Gastrocnemius medialis (tissue), 4 donors: Measurements from ENCODE around the gene NSD2. TPM values are rescaled to one million over a fixed set of nuclear protein-coding genes. Genes with fewer than 3 reads are reported as not detected.
"Not testable (repeated sequence)": the region's sequence is repeated elsewhere in the genome, so short reads cannot be mapped to it uniquely, and the experiment has no call there.

Experiments used
- ATAC-seq, 2 donors: fragments of 150-250 bp; one replicate each; pipeline ENCODE4 v1.9.1; 2016
- DNase-seq, 2 donors: peaks; one replicate each; pipeline ENCODE4 v3.0.0-alpha.2; 2019
- H3K27ac ChIP-seq, 4 donors: fragments of 200-600 bp; sonication (generic); 1 replicate in 1 of 4; 2 replicates in 3 of 4; pipeline ENCODE4 v1.5.1; 2016 to 2018; ENCODE audit warnings: mild to moderate bottlenecking in 2 of 4, moderate library complexity in 1 of 4
- H3K27me3 ChIP-seq, 3 donors: fragments of 200-600 bp; sonication (generic) in 2 of 3; 1 replicate in 1 of 3; 2 replicates in 2 of 3; pipeline versions ENCODE4 v1.5.1 to v1.6.0; 2016 to 2019; ENCODE audit warnings: mild to moderate bottlenecking in 1 of 3, moderate library complexity in 1 of 3
- H3K36me3 ChIP-seq, 2 donors: fragments of 200-600 bp; sonication (generic) in 1 of 2; one replicate each; pipeline ENCODE4 v1.5.1; 2017 to 2018
- H3K4me1 ChIP-seq, 2 donors: fragments of 200-600 bp; sonication (generic) in 1 of 2; one replicate each; pipeline ENCODE4 v1.5.1; 2016 to 2017; ENCODE audit warnings: mild to moderate bottlenecking in 2 of 2
- H3K4me3 ChIP-seq, 4 donors: fragments of 200-600 bp; sonication (generic) in 3 of 4; 1 replicate in 1 of 4; 2 replicates in 3 of 4; pipeline ENCODE4 v1.5.1; 2016 to 2019; ENCODE audit warnings: mild to moderate bottlenecking in 2 of 4
- H3K9me3 ChIP-seq, 3 donors: fragments of 200-600 bp; sonication (generic) in 2 of 3; 1 replicate in 1 of 3; 2 replicates in 2 of 3; pipeline ENCODE4 v1.5.1; 2016 to 2019
- POLR2A ChIP-seq, 2 donors: fragments of 450-650 bp; IDR thresholded peaks; one replicate each; pipeline ENCODE4 v1.6.1; 2017; ENCODE audit warnings: antibody characterized with exemption in 2 of 2, mild to moderate bottlenecking in 2 of 2, moderate library complexity in 2 of 2
- in situ Hi-C, 4 donors: fragments of 200-750 bp; cut with MboI; loops; one replicate each; pipeline versions ENCODE4 v1.15.0 to v1.8.0; 2017; ENCODE audit warnings: low sequenced_read_pairs in 4 of 4
- intact Hi-C: fragments of 100-400 bp; cut with DNase I; formaldehyde crosslinking; loops from one replicate; pipeline ENCODE4 v1.15.1; 2023; ENCODE audit warnings: low total_unique reads
- total RNA-seq, 4 donors: library from RNA; depleted of rRNA; stranded (reverse); fragments of >200 nt; gene quantifications; one replicate each; pipeline versions ENCODE4 v1.1.0 to v1.2.3, GENCODE V29; 2016
- TF ChIP-seq, protein P1 (sequence below), 5 experiments: fragments of 450-650 bp in 3 of 5; fragments of 200-600 bp in 2 of 5; sonication (generic) in 2 of 5; IDR thresholded peaks in 4 of 5; conservative IDR thresholded peaks in 1 of 5; 1 replicate in 4 of 5; 2 replicates in 1 of 5; pipeline ENCODE4 v1.5.1; 2016 to 2019; ENCODE audit warnings: antibody characterized with exemption in 5 of 5, mild to moderate bottlenecking in 3 of 5, moderate library complexity in 3 of 5

The NSD2 gene
- total RNA-seq, 4 donors from 2014 or later = 14.8 to 21.3 (median 16.8) TPM

DNA sequence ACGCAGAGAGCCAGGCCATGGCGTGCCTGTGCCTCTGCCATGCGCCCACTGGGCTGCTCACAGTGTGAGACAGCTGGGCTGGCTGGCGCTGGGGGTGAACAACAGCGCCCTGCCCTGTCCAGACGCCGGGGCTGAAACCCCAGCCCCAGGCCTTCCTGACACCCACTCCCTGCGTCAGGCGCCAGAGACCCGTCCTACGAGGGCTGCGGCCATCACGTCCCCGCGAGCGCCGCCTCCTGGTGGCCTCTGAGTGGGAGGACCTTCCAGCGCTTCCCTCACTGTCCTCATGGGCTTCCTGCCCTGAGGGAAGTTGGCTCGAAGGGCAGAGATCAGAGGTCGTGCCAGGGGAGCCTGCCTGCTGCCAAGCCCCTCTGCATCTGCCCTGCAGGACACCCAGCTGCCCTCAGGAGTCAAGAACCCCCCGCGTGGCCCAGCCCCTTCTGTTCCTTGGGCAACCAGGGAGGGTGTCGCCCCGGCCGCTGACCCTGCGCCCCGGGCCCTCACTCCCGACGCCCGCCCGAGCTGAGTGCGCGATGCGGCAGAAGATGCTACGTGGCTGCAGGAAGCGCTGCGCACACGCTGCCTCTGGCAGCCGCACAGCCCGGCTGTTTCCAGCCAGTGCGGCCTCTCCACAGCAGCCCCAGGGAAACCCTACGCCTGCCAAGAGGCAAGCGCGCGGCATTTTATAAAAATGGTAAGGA, 121.4 kb downstream of the NSD2 start:
- H3K27ac ChIP-seq = peak overlapping the region in 2 of 4 donors; percentile 38 to 52
- H3K9me3 ChIP-seq = no peaks in the 10 kb centered on the region
- intact Hi-C loops = no loop called here
- peaks cover 0 to 25% of the 10 kb centered on the region in 2 donors for H3K36me3 ChIP-seq
- peak in 1 of 2 donors; percentile 58 for ATAC-seq
- no peak for TF ChIP-seq POLR2A (IDR thresholded peaks at IDR 0.05)
- TF ChIP-seq, protein P1, sequence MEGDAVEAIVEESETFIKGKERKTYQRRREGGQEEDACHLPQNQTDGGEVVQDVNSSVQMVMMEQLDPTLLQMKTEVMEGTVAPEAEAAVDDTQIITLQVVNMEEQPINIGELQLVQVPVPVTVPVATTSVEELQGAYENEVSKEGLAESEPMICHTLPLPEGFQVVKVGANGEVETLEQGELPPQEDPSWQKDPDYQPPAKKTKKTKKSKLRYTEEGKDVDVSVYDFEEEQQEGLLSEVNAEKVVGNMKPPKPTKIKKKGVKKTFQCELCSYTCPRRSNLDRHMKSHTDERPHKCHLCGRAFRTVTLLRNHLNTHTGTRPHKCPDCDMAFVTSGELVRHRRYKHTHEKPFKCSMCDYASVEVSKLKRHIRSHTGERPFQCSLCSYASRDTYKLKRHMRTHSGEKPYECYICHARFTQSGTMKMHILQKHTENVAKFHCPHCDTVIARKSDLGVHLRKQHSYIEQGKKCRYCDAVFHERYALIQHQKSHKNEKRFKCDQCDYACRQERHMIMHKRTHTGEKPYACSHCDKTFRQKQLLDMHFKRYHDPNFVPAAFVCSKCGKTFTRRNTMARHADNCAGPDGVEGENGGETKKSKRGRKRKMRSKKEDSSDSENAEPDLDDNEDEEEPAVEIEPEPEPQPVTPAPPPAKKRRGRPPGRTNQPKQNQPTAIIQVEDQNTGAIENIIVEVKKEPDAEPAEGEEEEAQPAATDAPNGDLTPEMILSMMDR (IDR thresholded peaks at IDR 0.05 in 4 of 5, conservative IDR thresholded peaks at IDR 0.05 in 1 of 5) = no peak
- no peaks in the 10 kb centered on the region for H3K27me3 ChIP-seq
- in situ Hi-C loops = no loop called here
- H3K4me3 ChIP-seq = peak overlapping the region in 1 of 4 donors; percentile 16
- peak in 1 of 2 donors; percentile 42 for DNase-seq
- H3K4me1 ChIP-seq = peaks cover 6 to 9% of the 10 kb centered on the region in 2 donors

DNA sequence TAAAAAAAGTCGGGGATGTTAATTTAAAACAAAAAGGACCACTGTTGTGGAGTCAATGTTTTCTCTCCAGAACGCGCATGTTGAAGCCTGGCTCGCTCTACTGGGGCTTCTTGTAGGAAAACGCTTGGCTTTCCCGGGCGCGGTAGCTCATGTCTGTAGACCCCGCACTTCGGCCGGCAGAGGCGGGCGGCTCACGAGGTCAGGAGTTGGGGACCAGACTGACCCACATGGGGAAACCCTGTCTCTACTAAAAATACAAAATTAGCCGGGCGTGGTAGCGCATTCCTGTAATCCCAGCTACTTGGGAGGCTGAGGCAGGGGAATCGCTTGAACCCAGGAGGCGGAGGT, 122.0 kb downstream of the NSD2 start:
- peaks cover 6 to 9% of the 10 kb centered on the region in 2 donors for H3K4me1 ChIP-seq
- H3K9me3 ChIP-seq = no peaks in the 10 kb centered on the region
- no peak overlapping the region for H3K4me3 ChIP-seq
- in situ Hi-C loops = no loop called here
- intact Hi-C loops = no loop called here
- peaks cover 0 to 20% of the 10 kb centered on the region in 2 donors for H3K36me3 ChIP-seq
- TF ChIP-seq POLR2A (IDR thresholded peaks at IDR 0.05) = no peak
- TF ChIP-seq, protein P1 (IDR thresholded peaks at IDR 0.05 in 4 of 5, conservative IDR thresholded peaks at IDR 0.05 in 1 of 5) = no peak
- no peak overlapping the region for H3K27ac ChIP-seq
- H3K27me3 ChIP-seq = no peaks in the 10 kb centered on the region
- no peak for DNase-seq
- no peak for ATAC-seq

DNA sequence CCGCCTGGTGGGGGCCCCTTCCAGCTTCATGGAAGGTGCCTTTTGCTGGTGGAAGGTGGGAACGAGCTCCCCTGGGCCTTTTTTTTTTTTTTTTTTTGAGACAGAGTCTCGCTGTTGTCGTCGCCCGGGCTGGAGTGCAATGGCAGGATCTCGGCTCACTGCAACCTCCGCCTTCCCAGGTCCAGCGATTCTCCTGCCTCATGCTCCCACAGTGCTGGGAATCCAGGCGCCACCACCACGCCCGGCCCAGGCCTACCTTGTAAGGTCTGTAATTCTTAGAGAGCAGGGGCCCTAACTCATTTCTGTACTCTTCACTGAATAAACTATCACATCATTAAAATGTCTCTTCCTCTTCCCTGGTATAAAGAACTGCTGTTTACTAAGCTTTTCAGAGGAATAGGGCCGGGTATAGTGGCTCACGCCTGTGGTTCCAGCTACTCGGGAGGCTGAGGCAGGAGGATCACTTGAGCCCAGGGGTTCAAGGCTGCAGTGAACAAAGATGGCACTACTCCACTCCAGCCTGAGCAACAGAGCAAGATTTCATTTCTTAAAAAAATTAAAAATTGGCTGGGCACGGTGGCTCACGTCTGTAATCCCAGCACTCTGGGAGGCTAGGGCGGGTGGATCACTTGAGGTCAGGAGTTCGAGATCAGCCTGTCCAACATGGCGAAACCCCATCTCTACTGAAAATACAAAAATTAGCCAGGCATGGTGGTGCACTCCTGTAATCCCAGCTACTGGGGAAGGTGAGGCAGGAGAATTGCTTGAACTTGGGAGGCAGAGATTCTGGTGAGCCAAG, 122.7 kb downstream of the NSD2 start:
- H3K36me3 ChIP-seq = peaks cover 0 to 12% of the 10 kb centered on the region in 2 donors
- DNase-seq, H3K4me3 ChIP-seq, H3K27me3 ChIP-seq, H3K9me3 ChIP-seq, intact Hi-C loops, ATAC-seq, in situ Hi-C loops, H3K27ac ChIP-seq: not testable (repeated sequence)
- peaks cover 9 to 10% of the 10 kb centered on the region in 2 donors for H3K4me1 ChIP-seq

DNA sequence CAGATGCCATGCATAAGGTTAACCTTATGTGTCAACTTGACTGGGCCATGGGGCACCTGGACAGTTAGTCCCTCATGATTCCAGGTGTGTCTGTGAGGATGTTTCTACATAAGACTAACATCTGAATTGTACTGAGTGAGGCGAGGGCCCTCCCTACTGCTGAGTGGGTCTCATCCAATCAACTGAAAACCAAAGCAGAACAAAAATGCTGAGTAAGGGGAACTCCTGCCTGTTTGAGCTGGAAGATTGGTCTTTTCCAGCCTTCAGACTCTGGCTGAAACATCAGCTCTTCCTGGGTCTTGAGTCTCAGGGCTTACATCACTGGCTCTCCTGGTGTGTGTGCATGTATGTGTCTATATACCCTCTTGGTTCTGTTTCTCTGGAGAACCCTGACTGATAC, 123.7 kb downstream of the NSD2 start:
- no peaks in the 10 kb centered on the region for H3K9me3 ChIP-seq
- no peak for TF ChIP-seq POLR2A (IDR thresholded peaks at IDR 0.05)
- TF ChIP-seq, protein P1 (IDR thresholded peaks at IDR 0.05 in 4 of 5, conservative IDR thresholded peaks at IDR 0.05 in 1 of 5) = no peak
- H3K27ac ChIP-seq = no peak overlapping the region
- DNase-seq (no peak), ATAC-seq (no peak)
- H3K27me3 ChIP-seq = no peaks in the 10 kb centered on the region
- H3K36me3 ChIP-seq = peaks cover 0 to 2% of the 10 kb centered on the region in 2 donors
- H3K4me1 ChIP-seq = peaks cover 9 to 13% of the 10 kb centered on the region in 2 donors
- intact Hi-C loops = no loop called here
- no peak overlapping the region for H3K4me3 ChIP-seq
- in situ Hi-C loops = no loop called here

DNA sequence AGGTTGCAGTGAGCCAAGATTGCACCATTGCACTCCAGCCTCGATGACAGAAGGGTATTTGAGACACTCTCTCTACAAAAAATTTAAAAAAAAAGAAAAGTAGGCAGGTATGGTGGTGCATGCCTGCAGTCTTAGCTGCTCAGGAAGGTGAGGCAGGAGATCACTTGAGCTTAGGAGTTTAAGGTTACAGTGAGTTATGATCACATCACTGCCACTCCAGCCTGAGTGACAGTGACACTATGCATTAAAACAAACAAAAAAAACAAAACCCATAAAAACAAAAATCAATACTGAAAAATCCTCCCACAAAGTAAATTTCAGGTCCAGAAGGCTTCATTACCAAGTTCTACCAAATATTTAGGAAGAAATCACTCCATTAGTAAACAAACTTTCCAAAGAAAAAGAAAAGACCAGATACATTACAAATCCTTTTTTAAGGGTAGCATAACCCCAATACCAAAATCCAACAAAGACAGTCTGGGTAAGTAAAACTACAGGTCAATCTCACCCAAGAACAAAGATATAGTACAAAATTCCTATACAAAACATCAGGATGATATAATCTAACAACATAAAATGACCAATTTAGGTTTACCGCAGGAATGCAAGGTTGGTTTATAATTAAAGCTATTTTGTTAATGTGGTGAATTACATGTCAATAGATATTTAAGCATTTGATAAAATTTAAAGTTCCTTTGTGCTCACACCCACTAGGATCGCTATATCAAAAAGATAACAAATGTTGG, 125.8 kb downstream of the NSD2 start:
- ATAC-seq (no peak), DNase-seq (no peak)
- intact Hi-C loops = no loop called here
- peaks cover 9 to 13% of the 10 kb centered on the region in 2 donors for H3K4me1 ChIP-seq
- no peak overlapping the region for H3K27ac ChIP-seq
- TF ChIP-seq, protein P1 (IDR thresholded peaks at IDR 0.05 in 4 of 5, conservative IDR thresholded peaks at IDR 0.05 in 1 of 5) = no peak
- TF ChIP-seq POLR2A (IDR thresholded peaks at IDR 0.05) = no peak
- H3K36me3 ChIP-seq = peaks cover 0 to 5% of the 10 kb centered on the region in 2 donors
- H3K27me3 ChIP-seq = no peaks in the 10 kb centered on the region
- in situ Hi-C loops = no loop called here
- no peak overlapping the region for H3K4me3 ChIP-seq
- no peaks in the 10 kb centered on the region for H3K9me3 ChIP-seq
